Liver (tissue), 9 donors: ENCODE results near the gene POLR3H. TPM values are rescaled to one million over a fixed set of nuclear protein-coding genes. Genes with fewer than 3 reads are reported as not detected.
A peak's percentile ranks its signal among the peaks of the same experiment; 100 is the strongest.

ENCODE experiments used
- DNase-seq: peaks from one replicate; pipeline ENCODE4 v3.0.0-alpha.2; 2017; ENCODE audit warnings: low spot score
- H3K27ac ChIP-seq, 2 donors: one replicate each; pipeline ENCODE4 v1.7.0; 2013; ENCODE audit warnings: inconsistent platforms in 2 of 2, low read length in 2 of 2, control low read depth in 1 of 2, low read depth in 1 of 2, mild to moderate bottlenecking in 1 of 2
- H3K27me3 ChIP-seq, 4 donors: one replicate each; pipeline versions ENCODE4 v1.6.1 to v1.7.0; 2013; ENCODE audit warnings: low read length in 3 of 4, inconsistent platforms in 1 of 4, mild to moderate bottlenecking in 1 of 4, moderate library complexity in 1 of 4; ENCODE audit not compliant: control insufficient read depth in 4 of 4, insufficient read depth in 4 of 4
- H3K36me3 ChIP-seq, 4 donors: one replicate each; pipeline versions ENCODE4 v1.6.1 to v1.7.0; 2013; ENCODE audit warnings: low read length in 3 of 4, mild to moderate bottlenecking in 3 of 4, low read depth in 1 of 4, moderate library complexity in 1 of 4; ENCODE audit not compliant: control insufficient read depth in 4 of 4, insufficient read depth in 3 of 4
- H3K4me1 ChIP-seq, 4 donors: one replicate each; pipeline versions ENCODE4 v1.6.1 to v1.7.0; 2013; ENCODE audit warnings: low read length in 3 of 4, mild to moderate bottlenecking in 3 of 4, moderate library complexity in 1 of 4; ENCODE audit not compliant: control insufficient read depth in 4 of 4, insufficient read depth in 4 of 4
- H3K4me3 ChIP-seq, 3 donors: one replicate each; pipeline versions ENCODE4 v1.6.1 to v1.7.0; 2013; ENCODE audit warnings: low read length in 3 of 3, control low read depth in 1 of 3, low read depth in 1 of 3, mild to moderate bottlenecking in 1 of 3
- H3K9ac ChIP-seq, 2 donors: one replicate each; pipeline ENCODE4 v1.7.0; 2013; ENCODE audit warnings: low read length in 2 of 2, mild to moderate bottlenecking in 2 of 2, moderate library complexity in 2 of 2, control low read depth in 1 of 2, low read depth in 1 of 2
- H3K9me3 ChIP-seq, 4 donors: one replicate each; pipeline versions ENCODE4 v1.6.1 to v1.7.0; 2013; ENCODE audit warnings: low read length in 3 of 4; ENCODE audit not compliant: control insufficient read depth in 4 of 4
- CTCF ChIP-seq: fragments of 150-350 bp; IDR thresholded peaks from 2 replicates; pipeline ENCODE4 v1.5.1; 2017; ENCODE audit warnings: improper control_type of control experiment, low read depth, low read length; ENCODE audit not compliant: missing input control
- FOXA1 ChIP-seq: IDR thresholded peaks from 2 replicates; pipeline ENCODE4 v1.6.1; 2016; ENCODE audit warnings: antibody characterized with exemption
- FOXA2 ChIP-seq: IDR thresholded peaks from 2 replicates; pipeline ENCODE4 v1.6.1; 2016; ENCODE audit warnings: antibody characterized with exemption
- HNF4A ChIP-seq, 2 donors: conservative IDR thresholded peaks; 2 replicates each; pipeline ENCODE4 v1.6.1; 2016; ENCODE audit warnings: antibody characterized with exemption in 2 of 2, mild to moderate bottlenecking in 2 of 2
- HNF4G ChIP-seq: IDR thresholded peaks from 2 replicates; pipeline ENCODE4 v1.6.1; 2016; ENCODE audit warnings: antibody characterized with exemption
- JUND ChIP-seq, 2 donors: IDR thresholded peaks; 2 replicates each; pipeline ENCODE4 v1.6.1; 2016; ENCODE audit warnings: antibody characterized with exemption in 2 of 2
- NR2F2 ChIP-seq: IDR thresholded peaks from 2 replicates; pipeline ENCODE4 v1.6.1; 2016; ENCODE audit warnings: antibody characterized with exemption
- RAD21 ChIP-seq, 2 donors: IDR thresholded peaks; 2 replicates each; pipeline ENCODE4 v1.6.1; 2016; ENCODE audit warnings: antibody characterized with exemption in 2 of 2, mild to moderate bottlenecking in 2 of 2
- REST ChIP-seq: IDR thresholded peaks from 2 replicates; pipeline ENCODE4 v1.6.1; 2016; ENCODE audit warnings: antibody characterized with exemption, mild to moderate bottlenecking
- RXRA ChIP-seq, 2 donors: IDR thresholded peaks; 2 replicates each; pipeline ENCODE4 v1.6.1; 2017 to 2018; ENCODE audit warnings: antibody characterized with exemption in 2 of 2, mild to moderate bottlenecking in 1 of 2
- TAF1 ChIP-seq: conservative IDR thresholded peaks from 2 replicates; pipeline ENCODE4 v1.6.1; 2016; ENCODE audit warnings: antibody characterized with exemption, mild to moderate bottlenecking
- YY1 ChIP-seq: IDR thresholded peaks from 2 replicates; pipeline ENCODE4 v1.6.1; 2016; ENCODE audit warnings: antibody characterized with exemption, mild to moderate bottlenecking
- ZBTB33 ChIP-seq: IDR thresholded peaks from 2 replicates; pipeline ENCODE4 v1.6.1; 2016; ENCODE audit warnings: antibody characterized with exemption
- WGBS: extraction: QIAGEN DNeasy Blood & Tissue Kit; methylation state at CpG from one replicate; pipeline ENCODE4 v1.1.7; 2013; 5-methylcytosine and 5-hydroxymethylcytosine counted together
- polyA plus RNA-seq, 2 donors: library from polyadenylated mRNA; stranded (reverse) in 1 of 2; unstranded in 1 of 2; fragments of 200-250 nt in 1 of 2; fragments of >200 nt in 1 of 2; fragmentation: Nextera tagmentation in 1 of 2; extraction: Ambion mirVana in 1 of 2; gene quantifications; one replicate each; pipeline versions ENCODE4 v1.2.1 to v1.2.3, GENCODE V29; 2013 to 2015
- total RNA-seq, 2 donors: library from RNA; depleted of rRNA; stranded (reverse); fragments of >200 nt; gene quantifications; one replicate each; pipeline ENCODE4 v1.2.3, GENCODE V29; 2014
- TF ChIP-seq, protein P1 (sequence below): IDR thresholded peaks from 2 replicates; pipeline ENCODE4 v1.6.1; 2016; ENCODE audit warnings: antibody characterized with exemption
- TF ChIP-seq, protein P2 (sequence below): IDR thresholded peaks from 2 replicates; pipeline ENCODE4 v1.6.1; 2016; ENCODE audit warnings: antibody characterized with exemption
- donor health status: healthy.
- donor health status: healthy.
- donor health status: healthy.
- donor health status: healthy.
- donor health status: healthy.

POLR3H gene
- total and polyA plus RNA-seq, 4 donors, result 11.7 to 37.7 (median 27.1) TPM

DNA sequence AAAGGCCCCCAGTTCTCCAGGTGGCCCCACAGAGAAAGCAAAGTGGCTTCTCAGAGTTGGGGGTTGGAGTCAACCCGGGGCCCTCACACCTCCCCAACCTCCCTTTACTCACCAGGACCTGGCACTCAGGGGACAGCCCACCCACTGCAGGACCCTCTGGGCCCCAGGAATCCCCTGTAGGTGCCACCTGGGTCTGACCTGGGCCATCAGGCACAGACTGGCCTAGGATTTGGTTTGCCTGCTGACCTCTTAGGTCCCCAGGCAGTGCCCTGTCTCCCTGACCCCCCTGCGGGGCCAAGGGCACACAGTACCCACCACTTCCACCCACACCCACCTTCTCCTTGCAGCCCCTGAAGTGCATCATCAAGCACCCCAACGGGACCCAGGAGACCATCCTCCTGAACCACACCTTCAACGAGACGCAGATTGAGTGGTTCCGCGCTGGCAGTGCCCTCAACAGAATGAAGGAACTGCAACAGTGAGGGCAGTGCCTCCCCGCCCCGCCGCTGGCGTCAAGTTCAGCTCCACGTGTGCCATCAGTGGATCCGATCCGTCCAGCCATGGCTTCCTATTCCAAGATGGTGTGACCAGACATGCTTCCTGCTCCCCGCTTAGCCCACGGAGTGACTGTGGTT lies 16.0 kb downstream of the POLR3H start (continued):
- TF ChIP-seq, protein P1, sequence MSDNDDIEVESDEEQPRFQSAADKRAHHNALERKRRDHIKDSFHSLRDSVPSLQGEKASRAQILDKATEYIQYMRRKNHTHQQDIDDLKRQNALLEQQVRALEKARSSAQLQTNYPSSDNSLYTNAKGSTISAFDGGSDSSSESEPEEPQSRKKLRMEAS, result no peak
- TF ChIP-seq FOXA1 (no peak), NR2F2 (no peak)

GRCh38 chr22:41526830-41527799 lies 17.2 kb downstream of the POLR3H start:
- Histone ChIP-seq H3K36me3 (peaks cover 19 to 65% (median 28%) of the 10 kb centered on the region in 4 donors), H3K9ac (no peak overlapping the region), H3K27me3 (no peaks in the 10 kb centered on the region), H3K4me1 (peaks cover 4 to 45% (median 39%) of the 10 kb centered on the region in 4 donors), H3K9me3 (no peaks in the 10 kb centered on the region), H3K4me3 (no peak overlapping the region), H3K27ac (peak overlapping the region in 1 of 2 donors; percentile 62)
- peak; percentile 83 for DNase-seq
- 67% methylated on average over 32 of the region's 32 CpGs for WGBS
- TF ChIP-seq TAF1 (no peak), HNF4A (conservative IDR thresholded peaks at IDR 0.05) (peak in 1 of 2 donors; percentile 6), CTCF (peak; percentile 66), RAD21 (IDR thresholded peaks at IDR 0.05) (peak; percentile 69 to 80), NR2F2 (no peak), REST (no peak), JUND (IDR thresholded peaks at IDR 0.05) (no peak)
- TF ChIP-seq, protein P2, sequence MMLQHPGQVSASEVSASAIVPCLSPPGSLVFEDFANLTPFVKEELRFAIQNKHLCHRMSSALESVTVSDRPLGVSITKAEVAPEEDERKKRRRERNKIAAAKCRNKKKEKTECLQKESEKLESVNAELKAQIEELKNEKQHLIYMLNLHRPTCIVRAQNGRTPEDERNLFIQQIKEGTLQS, result no peak

GRCh38 chr22:41526226-41526829 lies 17.9 kb downstream of the POLR3H start:
- Histone ChIP-seq H3K27ac (peak overlapping the region; percentile 50 to 62), H3K36me3 (peaks cover 16 to 58% (median 28%) of the 10 kb centered on the region in 4 donors), H3K4me3 (no peak overlapping the region), H3K9ac (no peak overlapping the region), H3K9me3 (no peaks in the 10 kb centered on the region), H3K27me3 (no peaks in the 10 kb centered on the region), H3K4me1 (peaks cover 4 to 45% (median 39%) of the 10 kb centered on the region in 4 donors)
- WGBS, result 61% methylated on average over 12 of the region's 12 CpGs
- DNase-seq, result no peak
- TF ChIP-seq YY1 (no peak), TAF1 (no peak), NR2F2 (no peak), HNF4A (conservative IDR thresholded peaks at IDR 0.05) (no peak), HNF4G (no peak), ZBTB33 (no peak), RXRA (IDR thresholded peaks at IDR 0.05) (no peak), FOXA2 (no peak)
- TF ChIP-seq, protein P1, result no peak
